Raji (cell line): ENCODE data around the gene SLC10A6.

Experiments used
- POLR2A ChIP-seq: IDR thresholded peaks from 2 replicates; pipeline ENCODE4 v1.6.1; 2011; ENCODE audit warnings: low read depth, low read length, control low read depth; ENCODE audit not compliant: insufficient read depth

The SLC10A6 gene

GRCh38 chr4:86848732-86849619, at the start of gene SLC10A6:
SLC10A6 (minus strand) TSS chr4:86849384; CDS start chr4:86849115, 269 bp downstream.
- no peak for TF ChIP-seq POLR2A

GRCh38 chr4:86898562-86898961, 49.4 kb upstream of the SLC10A6 start:
- TF ChIP-seq POLR2A, result no peak

- TF ChIP-seq POLR2A, result no peak
Measured at GRCh38 chr4:86896596-86896995, 47.4 kb upstream of the SLC10A6 start.

- no peak for TF ChIP-seq POLR2A
Measured at GRCh38 chr4:86895692-86896488, 46.7 kb upstream of the SLC10A6 start.

- no peak for TF ChIP-seq POLR2A
Measured at GRCh38 chr4:86894455-86894854, 45.3 kb upstream of the SLC10A6 start.

GRCh38 chr4:86893136-86893535, 44.0 kb upstream of the SLC10A6 start:
- TF ChIP-seq POLR2A, result no peak

GRCh38 chr4:86892636-86892960, 43.4 kb upstream of the SLC10A6 start:
- no peak for TF ChIP-seq POLR2A

GRCh38 chr4:86891762-86892635, 42.8 kb upstream of the SLC10A6 start, which contains the start of gene C4orf36:
C4orf36 (minus strand) TSS chr4:86892422; CDS start chr4:86891520, 902 bp downstream.
- no peak for TF ChIP-seq POLR2A

- no peak for TF ChIP-seq POLR2A
Measured at GRCh38 chr4:86890790-86891189, 41.6 kb upstream of the SLC10A6 start.

- TF ChIP-seq POLR2A, result no peak
Measured at GRCh38 chr4:86879641-86880040, 30.5 kb upstream of the SLC10A6 start.

GRCh38 chr4:86878640-86879039, 29.5 kb upstream of the SLC10A6 start:
- TF ChIP-seq POLR2A, result no peak

GRCh38 chr4:86876894-86877685, 27.9 kb upstream of the SLC10A6 start:
- TF ChIP-seq POLR2A, result no peak

GRCh38 chr4:86872135-86872534, 23.0 kb upstream of the SLC10A6 start:
- no peak for TF ChIP-seq POLR2A

GRCh38 chr4:86870442-86871069, 21.4 kb upstream of the SLC10A6 start:
- TF ChIP-seq POLR2A, result no peak
